ENCODE measurements around the gene CLCN3.
"Not testable (repeated sequence)": the region's sequence is repeated elsewhere in the genome, so short reads cannot be mapped to it uniquely, and the experiment has no call there.

Gene CLCN3

GRCh38 chr4:169665046-169665737, 44.8 kb downstream of the CLCN3 start:
- Histone ChIP-seq H3K79me2 (no peaks in the 10 kb centered on the region), H3K27me3 (ENCODE audit: control insufficient read depth, insufficient read depth, low read length) (no peaks in the 10 kb centered on the region), H3K4me2 (ENCODE audit: low read length) (no peak overlapping the region), H2AFZ (no peak overlapping the region), H3K36me3 (ENCODE audit: control insufficient read depth, insufficient read depth, low read length) (no peaks in the 10 kb centered on the region), H3K9me3 (ENCODE audit: control insufficient read depth, low read length) (no peaks in the 10 kb centered on the region), H3K4me1 (peaks cover 3% of the 10 kb centered on the region), H3K9ac (no peak overlapping the region), H3K27ac (no peak overlapping the region), H3K4me3 (ENCODE audit: low read depth, low read length) (no peak overlapping the region)
- no peak for TF ChIP-seq CTCF (IDR thresholded peaks at IDR 0.05)

- Histone ChIP-seq H3K79me2 (peaks cover 6% of the 10 kb centered on the region), H3K9me3 (ENCODE audit: control insufficient read depth, low read length) (no peaks in the 10 kb centered on the region), H3K4me3 (ENCODE audit: low read depth, low read length) (no peak overlapping the region), H2AFZ (no peak overlapping the region), H3K4me2 (ENCODE audit: low read length) (no peak overlapping the region), H3K9ac (no peak overlapping the region), H3K27me3 (ENCODE audit: control insufficient read depth, insufficient read depth, low read length) (no peaks in the 10 kb centered on the region), H3K4me1 (peaks cover 3% of the 10 kb centered on the region), H3K36me3 (ENCODE audit: control insufficient read depth, insufficient read depth, low read length) (no peaks in the 10 kb centered on the region), H3K27ac (no peak overlapping the region)
- no peak for TF ChIP-seq CTCF (IDR thresholded peaks at IDR 0.05)
Measured at GRCh38 chr4:169668069-169668721, 47.8 kb downstream of the CLCN3 start.

- H3K27me3 ChIP-seq (ENCODE audit: control insufficient read depth, insufficient read depth, low read length), result no peaks in the 10 kb centered on the region
- no peaks in the 10 kb centered on the region for H3K9me3 ChIP-seq (ENCODE audit: control insufficient read depth, low read length)
- peaks cover 8% of the 10 kb centered on the region for H3K79me2 ChIP-seq
Measured at GRCh38 chr4:169675825-169676224, 55.4 kb downstream of the CLCN3 start.

GRCh38 chr4:169677150-169677748, 56.9 kb downstream of the CLCN3 start:
- H3K9ac ChIP-seq, result no peak overlapping the region
- H3K27me3 ChIP-seq (ENCODE audit: control insufficient read depth, insufficient read depth, low read length), result no peaks in the 10 kb centered on the region
- no peaks in the 10 kb centered on the region for H3K4me1 ChIP-seq
- H3K36me3 ChIP-seq (ENCODE audit: control insufficient read depth, insufficient read depth, low read length), result no peaks in the 10 kb centered on the region
- H3K4me3 ChIP-seq (ENCODE audit: low read depth, low read length), result no peak overlapping the region
- no peak overlapping the region for H3K4me2 ChIP-seq (ENCODE audit: low read length)
- peaks cover 2% of the 10 kb centered on the region for H3K79me2 ChIP-seq
- no peaks in the 10 kb centered on the region for H3K9me3 ChIP-seq (ENCODE audit: control insufficient read depth, low read length)
- TF ChIP-seq CTCF (IDR thresholded peaks at IDR 0.05), result no peak
- no peak overlapping the region for H2AFZ ChIP-seq
- H3K27ac ChIP-seq, result no peak overlapping the region

More at GRCh38 chr4:169675825-169676224, 55.4 kb downstream of the CLCN3 start:
- H3K9ac ChIP-seq, result no peak overlapping the region
- no peak overlapping the region for H3K4me3 ChIP-seq (ENCODE audit: low read depth, low read length)
- no peak overlapping the region for H2AFZ ChIP-seq
- no peak overlapping the region for H3K4me2 ChIP-seq (ENCODE audit: low read length)
- no peak overlapping the region for H3K27ac ChIP-seq
- H3K4me1 ChIP-seq, result no peaks in the 10 kb centered on the region
- no peak for TF ChIP-seq CTCF (IDR thresholded peaks at IDR 0.05)
- no peaks in the 10 kb centered on the region for H3K36me3 ChIP-seq (ENCODE audit: control insufficient read depth, insufficient read depth, low read length)

- not testable (repeated sequence) for H3K9ac ChIP-seq; H3K27ac ChIP-seq; H3K4me3 ChIP-seq (ENCODE audit: low read depth, low read length); H2AFZ ChIP-seq; H3K27me3 ChIP-seq (ENCODE audit: control insufficient read depth, insufficient read depth, low read length); H3K36me3 ChIP-seq (ENCODE audit: control insufficient read depth, insufficient read depth, low read length); H3K4me1 ChIP-seq; H3K9me3 ChIP-seq (ENCODE audit: control insufficient read depth, low read length); H3K4me2 ChIP-seq (ENCODE audit: low read length); H3K79me2 ChIP-seq
Measured at GRCh38 chr4:169678486-169678885, 58.1 kb downstream of the CLCN3 start.

- not testable (repeated sequence) for H3K9me3 ChIP-seq (ENCODE audit: control insufficient read depth, low read length); H3K9ac ChIP-seq; H3K27ac ChIP-seq; H3K4me3 ChIP-seq (ENCODE audit: low read depth, low read length); H3K4me2 ChIP-seq (ENCODE audit: low read length); H2AFZ ChIP-seq; H3K79me2 ChIP-seq; H3K36me3 ChIP-seq (ENCODE audit: control insufficient read depth, insufficient read depth, low read length); H3K4me1 ChIP-seq; H3K27me3 ChIP-seq (ENCODE audit: control insufficient read depth, insufficient read depth, low read length)
Measured at GRCh38 chr4:169678951-169679591, 58.7 kb downstream of the CLCN3 start.

Data from parathyroid adenoma (tissue), 2 donors.